ENCODE data around the gene OR51B2. TPM values are rescaled to one million over a fixed set of nuclear protein-coding genes. Genes with fewer than 3 reads are reported as not detected.

The OR51B2 gene
- total RNA-seq, 1 donor from 2014 or later, result not detected

DNA sequence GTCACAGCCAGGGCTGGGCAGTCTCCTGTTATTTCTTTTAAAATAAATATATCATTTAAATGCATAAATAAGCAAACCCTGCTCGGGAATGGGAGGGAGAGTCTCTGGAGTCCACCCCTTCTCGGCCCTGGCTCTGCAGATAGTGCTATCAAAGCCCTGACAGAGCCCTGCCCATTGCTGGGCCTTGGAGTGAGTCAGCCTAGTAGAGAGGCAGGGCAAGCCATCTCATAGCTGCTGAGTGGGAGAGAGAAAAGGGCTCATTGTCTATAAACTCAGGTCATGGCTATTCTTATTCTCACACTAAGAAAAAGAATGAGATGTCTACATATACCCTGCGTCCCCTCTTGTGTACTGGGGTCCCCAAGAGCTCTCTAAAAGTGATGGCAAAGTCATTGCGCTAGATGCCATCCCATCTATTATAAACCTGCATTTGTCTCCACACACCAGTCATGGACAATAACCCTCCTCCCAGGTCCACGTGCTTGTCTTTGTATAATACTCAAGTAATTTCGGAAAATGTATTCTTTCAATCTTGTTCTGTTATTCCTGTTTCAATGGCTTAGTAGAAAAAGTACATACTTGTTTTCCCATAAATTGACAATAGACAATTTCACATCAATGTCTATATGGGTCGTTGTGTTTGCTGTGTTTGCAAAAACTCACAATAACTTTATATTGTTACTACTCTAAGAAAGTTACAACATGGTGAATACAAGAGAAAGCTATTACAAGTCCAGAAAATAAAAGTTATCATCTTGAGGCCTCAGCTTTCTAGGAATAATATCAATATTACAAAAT is 35.8 kb downstream of the OR51B2 start:
- H3K4me3 ChIP-seq (ENCODE audit: low read depth, low read length), result no peak overlapping the region
- TF ChIP-seq, protein P1, sequence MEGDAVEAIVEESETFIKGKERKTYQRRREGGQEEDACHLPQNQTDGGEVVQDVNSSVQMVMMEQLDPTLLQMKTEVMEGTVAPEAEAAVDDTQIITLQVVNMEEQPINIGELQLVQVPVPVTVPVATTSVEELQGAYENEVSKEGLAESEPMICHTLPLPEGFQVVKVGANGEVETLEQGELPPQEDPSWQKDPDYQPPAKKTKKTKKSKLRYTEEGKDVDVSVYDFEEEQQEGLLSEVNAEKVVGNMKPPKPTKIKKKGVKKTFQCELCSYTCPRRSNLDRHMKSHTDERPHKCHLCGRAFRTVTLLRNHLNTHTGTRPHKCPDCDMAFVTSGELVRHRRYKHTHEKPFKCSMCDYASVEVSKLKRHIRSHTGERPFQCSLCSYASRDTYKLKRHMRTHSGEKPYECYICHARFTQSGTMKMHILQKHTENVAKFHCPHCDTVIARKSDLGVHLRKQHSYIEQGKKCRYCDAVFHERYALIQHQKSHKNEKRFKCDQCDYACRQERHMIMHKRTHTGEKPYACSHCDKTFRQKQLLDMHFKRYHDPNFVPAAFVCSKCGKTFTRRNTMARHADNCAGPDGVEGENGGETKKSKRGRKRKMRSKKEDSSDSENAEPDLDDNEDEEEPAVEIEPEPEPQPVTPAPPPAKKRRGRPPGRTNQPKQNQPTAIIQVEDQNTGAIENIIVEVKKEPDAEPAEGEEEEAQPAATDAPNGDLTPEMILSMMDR (conservative IDR thresholded peaks at IDR 0.05; ENCODE audit: low read depth, low read length), result no peak
- DNase-seq (ENCODE audit: low read depth), result no peak

- TF ChIP-seq, protein P1 (conservative IDR thresholded peaks at IDR 0.05; ENCODE audit: low read depth, low read length), result no peak
- DNase-seq (ENCODE audit: low read depth), result no peak
- H3K4me3 ChIP-seq (ENCODE audit: low read depth, low read length), result no peak overlapping the region
Measured at GRCh38 chr11:5286901-5287300, 37.2 kb downstream of the OR51B2 start.

- no peak overlapping the region for H3K4me3 ChIP-seq (ENCODE audit: low read depth, low read length)
- TF ChIP-seq, protein P1 (conservative IDR thresholded peaks at IDR 0.05; ENCODE audit: low read depth, low read length), result no peak
- no peak for DNase-seq (ENCODE audit: low read depth)
Measured at GRCh38 chr11:5286351-5286750, 37.7 kb downstream of the OR51B2 start.

DNA sequence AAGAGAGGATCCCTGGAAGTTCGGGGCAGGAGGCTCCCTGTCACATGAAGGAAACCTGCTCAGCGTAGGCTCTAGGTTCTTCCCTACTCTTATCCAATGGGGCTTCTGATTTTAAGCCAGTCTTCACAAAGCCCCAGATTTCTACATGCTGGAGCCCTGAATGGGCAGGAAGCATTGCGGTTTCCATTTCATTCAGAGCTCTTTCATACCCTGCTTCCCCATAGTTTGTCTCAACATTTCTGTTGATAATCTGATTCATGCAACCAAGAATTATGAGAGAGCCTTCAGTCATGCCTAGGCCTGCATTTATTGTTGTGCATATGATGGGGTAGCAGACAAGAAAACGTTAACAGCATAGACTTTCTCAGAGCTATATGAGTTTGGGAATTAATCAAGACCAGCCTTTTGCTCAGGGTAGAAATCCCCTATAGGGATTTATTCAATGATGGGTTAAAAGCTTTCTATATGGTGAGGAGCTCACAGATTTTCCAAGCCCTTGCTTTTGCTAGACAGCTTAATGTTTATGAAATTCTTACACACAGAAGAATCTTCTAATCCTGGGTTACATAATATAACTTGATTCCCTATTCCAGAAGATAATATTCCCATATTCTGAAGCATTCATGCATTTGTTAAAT is 38.3 kb downstream of the OR51B2 start:
- no peak overlapping the region for H3K4me3 ChIP-seq (ENCODE audit: low read depth, low read length)
- TF ChIP-seq, protein P1 (conservative IDR thresholded peaks at IDR 0.05; ENCODE audit: low read depth, low read length), result no peak
- no peak for DNase-seq (ENCODE audit: low read depth)

- H3K4me3 ChIP-seq (ENCODE audit: low read depth, low read length), result no peak overlapping the region
- DNase-seq (ENCODE audit: low read depth), result no peak
- TF ChIP-seq, protein P1 (conservative IDR thresholded peaks at IDR 0.05; ENCODE audit: low read depth, low read length), result no peak
Measured at GRCh38 chr11:5284637-5285036, 39.5 kb downstream of the OR51B2 start.

- no peak overlapping the region for H3K4me3 ChIP-seq (ENCODE audit: low read depth, low read length)
- TF ChIP-seq, protein P1 (conservative IDR thresholded peaks at IDR 0.05; ENCODE audit: low read depth, low read length), result no peak
- no peak for DNase-seq (ENCODE audit: low read depth)
Measured at GRCh38 chr11:5283882-5284281, 40.2 kb downstream of the OR51B2 start.

Data from epithelial cell of proximal tubule (primary cell).